Breast epithelium (tissue), 4 donors: ENCODE measurements around the gene STIMATE. TPM values are rescaled to one million over a fixed set of nuclear protein-coding genes. Genes with fewer than 3 reads are reported as not detected.

Experiments used
- DNase-seq, 2 donors: peaks; one replicate each; pipeline ENCODE4 v3.0.0-alpha.2; 2019; ENCODE audit warnings: low spot score in 2 of 2
- H3K27ac ChIP-seq, 2 donors: fragments of 200-600 bp; sonication (generic) in 1 of 2; one replicate each; pipeline ENCODE4 v1.5.1; 2016 to 2019; ENCODE audit warnings: mild to moderate bottlenecking in 1 of 2
- H3K27me3 ChIP-seq, 2 donors: fragments of 200-600 bp; sonication (generic) in 1 of 2; one replicate each; pipeline versions ENCODE4 v1.5.1 to v1.6.0; 2017 to 2019; ENCODE audit warnings: control low read depth in 1 of 2, mild to moderate bottlenecking in 1 of 2
- H3K36me3 ChIP-seq: fragments of 200-600 bp; one replicate; pipeline ENCODE4 v1.5.1; 2019
- H3K4me1 ChIP-seq, 2 donors: fragments of 200-600 bp; sonication (generic); one replicate each; pipeline ENCODE4 v1.5.1; 2016 to 2019; ENCODE audit warnings: control low read depth in 1 of 2
- H3K4me3 ChIP-seq, 3 donors: fragments of 200-600 bp; sonication (generic); 1 replicate in 2 of 3; 2 replicates in 1 of 3; pipeline ENCODE4 v1.5.1; 2016 to 2019; ENCODE audit warnings: mild to moderate bottlenecking in 3 of 3, moderate library complexity in 2 of 3
- H3K9me3 ChIP-seq, 2 donors: fragments of 200-600 bp; sonication (generic) in 1 of 2; one replicate each; pipeline ENCODE4 v1.5.1; 2016 to 2019; ENCODE audit warnings: control low read depth in 1 of 2
- CTCF ChIP-seq, 3 donors: fragments of 450-650 bp; IDR thresholded peaks; one replicate each; pipeline ENCODE4 v1.5.1; 2016 to 2017; ENCODE audit warnings: antibody characterized with exemption in 3 of 3, mild to moderate bottlenecking in 3 of 3, moderate library complexity in 3 of 3
- POLR2A ChIP-seq: fragments of 450-650 bp; IDR thresholded peaks from one replicate; pipeline ENCODE4 v1.6.1; 2016; ENCODE audit warnings: antibody characterized with exemption, mild to moderate bottlenecking, moderate library complexity
- POLR2AphosphoS5 ChIP-seq, 3 donors: sonication (generic); formaldehyde crosslinking; IDR thresholded peaks; one replicate each; pipeline ENCODE4 v1.6.1; 2017; ENCODE audit warnings: antibody characterized with exemption in 3 of 3
- intact Hi-C: fragments of 100-400 bp; cut with DNase I; formaldehyde crosslinking; loops from one replicate; pipeline ENCODE4 v1.15.1; 2023; ENCODE audit warnings: low total_unique reads
- total RNA-seq, 3 donors: library from RNA; depleted of rRNA; stranded (reverse); fragments of >200 nt; gene quantifications; one replicate each; pipeline ENCODE4 v1.1.0, GENCODE V29; 2016

Gene STIMATE
- total RNA-seq, 3 donors from 2014 or later = 14.0 to 18.7 (median 14.7) TPM

GRCh38 chr3:52811452-52812011 is 85.8 kb downstream of the STIMATE start:
- no peaks in the 10 kb centered on the region for H3K4me1 ChIP-seq
- no peaks in the 10 kb centered on the region for H3K27me3 ChIP-seq
- H3K4me3 ChIP-seq = no peak overlapping the region
- DNase-seq = no peak
- H3K27ac ChIP-seq = no peak overlapping the region
- TF ChIP-seq POLR2AphosphoS5 (IDR thresholded peaks at IDR 0.05) = no peak
- TF ChIP-seq POLR2A = no peak
- TF ChIP-seq CTCF (IDR thresholded peaks at IDR 0.05) = no peak
- intact Hi-C loops = no loop called here
- no peaks in the 10 kb centered on the region for H3K9me3 ChIP-seq
- no peaks in the 10 kb centered on the region for H3K36me3 ChIP-seq

GRCh38 chr3:52810923-52811322 is 86.4 kb downstream of the STIMATE start:
- intact Hi-C loops = no loop called here
- TF ChIP-seq POLR2AphosphoS5 (IDR thresholded peaks at IDR 0.05) (no peak), POLR2A (no peak), CTCF (IDR thresholded peaks at IDR 0.05) (no peak)

GRCh38 chr3:52809662-52810377 is 87.5 kb downstream of the STIMATE start:
- Histone ChIP-seq H3K4me1 (no peaks in the 10 kb centered on the region), H3K27ac (no peak overlapping the region), H3K4me3 (no peak overlapping the region), H3K27me3 (no peaks in the 10 kb centered on the region), H3K9me3 (no peaks in the 10 kb centered on the region), H3K36me3 (no peaks in the 10 kb centered on the region)
- no peak for DNase-seq
- intact Hi-C loops = no loop called here
- no peak for TF ChIP-seq CTCF (IDR thresholded peaks at IDR 0.05)
- no peak for TF ChIP-seq POLR2A
- TF ChIP-seq POLR2AphosphoS5 (IDR thresholded peaks at IDR 0.05) = no peak

More at GRCh38 chr3:52810923-52811322, 86.4 kb downstream of the STIMATE start:
- Histone ChIP-seq H3K27me3 (no peaks in the 10 kb centered on the region), H3K4me1 (no peaks in the 10 kb centered on the region), H3K4me3 (no peak overlapping the region), H3K27ac (no peak overlapping the region), H3K36me3 (no peaks in the 10 kb centered on the region), H3K9me3 (no peaks in the 10 kb centered on the region)
- no peak for DNase-seq

GRCh38 chr3:52809149-52809548 is 88.2 kb downstream of the STIMATE start:
- no peaks in the 10 kb centered on the region for H3K9me3 ChIP-seq
- no peaks in the 10 kb centered on the region for H3K36me3 ChIP-seq
- TF ChIP-seq POLR2AphosphoS5 (IDR thresholded peaks at IDR 0.05) (no peak), POLR2A (no peak), CTCF (IDR thresholded peaks at IDR 0.05) (no peak)
- no peak overlapping the region for H3K27ac ChIP-seq
- H3K4me3 ChIP-seq = no peak overlapping the region
- no peak for DNase-seq
- H3K4me1 ChIP-seq = no peaks in the 10 kb centered on the region
- intact Hi-C loops = no loop called here
- no peaks in the 10 kb centered on the region for H3K27me3 ChIP-seq

GRCh38 chr3:52805270-52806039 is 91.9 kb downstream of the STIMATE start:
- Histone ChIP-seq H3K9me3 (no peaks in the 10 kb centered on the region), H3K27ac (no peak overlapping the region), H3K36me3 (no peaks in the 10 kb centered on the region), H3K4me3 (no peak overlapping the region), H3K27me3 (no peaks in the 10 kb centered on the region), H3K4me1 (no peaks in the 10 kb centered on the region)
- no peak for TF ChIP-seq POLR2AphosphoS5 (IDR thresholded peaks at IDR 0.05)
- no peak for TF ChIP-seq POLR2A
- no peak for TF ChIP-seq CTCF (IDR thresholded peaks at IDR 0.05)
- no peak for DNase-seq
- intact Hi-C loops = no loop called here
